ENCODE data around the gene HOMER3. TPM values are rescaled to one million over a fixed set of nuclear protein-coding genes. Genes with fewer than 3 reads are reported as not detected.
"Not testable (repeated sequence)": the region's sequence is repeated elsewhere in the genome, so short reads cannot be mapped to it uniquely, and the experiment has no call there.

Gene HOMER3
- total RNA-seq, 2 donors from 2014 or later, result 21.9 to 29.5 TPM

GRCh38 chr19:18919086-18919899 is 21.7 kb downstream of the HOMER3 start, which contains the start of the genes COPE and DDX49:
Gene COPE (minus strand): TSS chr19:18919387. CDS start chr19:18919348, 39 bp downstream.
Gene DDX49 (plus strand): TSS chr19:18919715. CDS start chr19:18919742, 27 bp downstream.
- intact Hi-C loops (cut with DNase I), result no loop called here
- Histone ChIP-seq H3K9me3 (no peaks in the 10 kb centered on the region), H3K4me1 (replicated peaks) (peaks cover 12% of the 10 kb centered on the region), H3K27me3 (replicated peaks; ENCODE audit: insufficient read depth) (no peaks in the 10 kb centered on the region), H3K27ac (peak within 1 kb of the TSS; percentile 79 to 83), H3K4me3 (peak within 1 kb of the TSS; percentile 69 to 89), H3K36me3 (peaks cover 3 to 7% of the 10 kb centered on the region in 2 donors)
- DNase-seq (ENCODE audit: low spot score), result peak; percentile 99
- TF ChIP-seq POLR2AphosphoS5 (IDR thresholded peaks at IDR 0.05) (peak; percentile 98), POLR2A (IDR thresholded peaks at IDR 0.05) (peak; percentile 59), CTCF (IDR thresholded peaks at IDR 0.05) (peak in 2 of 4 experiments; percentile 6 to 10)
- 1% methylated on average over 71 of the region's 72 CpGs for WGBS

- H3K27ac ChIP-seq; H3K27me3 ChIP-seq (replicated peaks; ENCODE audit: insufficient read depth); DNase-seq (ENCODE audit: low spot score); H3K36me3 ChIP-seq; H3K9me3 ChIP-seq; intact Hi-C loops (cut with DNase I): not testable (repeated sequence)
- WGBS, result 64% methylated on average over 9 of the region's 9 CpGs
- peaks cover 12% of the 10 kb centered on the region for H3K4me1 ChIP-seq (replicated peaks)
- peak overlapping the region in 1 of 2 donors; percentile 89 for H3K4me3 ChIP-seq
Measured at GRCh38 chr19:18917593-18917992, 23.4 kb downstream of the HOMER3 start.

- H3K27me3 ChIP-seq (replicated peaks; ENCODE audit: insufficient read depth), result no peaks in the 10 kb centered on the region
- H3K27ac ChIP-seq, result no peak overlapping the region
- TF ChIP-seq POLR2A (IDR thresholded peaks at IDR 0.05) (no peak), CTCF (IDR thresholded peaks at IDR 0.05) (peak in 2 of 4 experiments; percentile 30 to 38), POLR2AphosphoS5 (IDR thresholded peaks at IDR 0.05) (no peak)
- intact Hi-C loops (cut with DNase I), result no loop called here
- peaks cover 12% of the 10 kb centered on the region for H3K4me1 ChIP-seq (replicated peaks)
- no peak for DNase-seq (ENCODE audit: low spot score)
- no peaks in the 10 kb centered on the region for H3K36me3 ChIP-seq
- H3K9me3 ChIP-seq, result no peaks in the 10 kb centered on the region
- H3K4me3 ChIP-seq, result no peak overlapping the region
- WGBS, result 60% methylated on average over 5 of the region's 5 CpGs
Measured at GRCh38 chr19:18915639-18916038, 25.4 kb downstream of the HOMER3 start.

- Histone ChIP-seq H3K4me1 (replicated peaks) (peaks cover 6% of the 10 kb centered on the region), H3K27ac (no peak overlapping the region), H3K9me3 (no peaks in the 10 kb centered on the region), H3K4me3 (no peak overlapping the region), H3K36me3 (no peaks in the 10 kb centered on the region), H3K27me3 (replicated peaks; ENCODE audit: insufficient read depth) (no peaks in the 10 kb centered on the region)
- intact Hi-C loops (cut with DNase I), result no loop called here
- DNase-seq (ENCODE audit: low spot score), result no peak
- no peak for TF ChIP-seq CTCF (IDR thresholded peaks at IDR 0.05)
- TF ChIP-seq POLR2AphosphoS5 (IDR thresholded peaks at IDR 0.05), result no peak
- TF ChIP-seq POLR2A (IDR thresholded peaks at IDR 0.05), result no peak
- 95% methylated on average over 5 of the region's 5 CpGs for whole genome bisulfite sequencing
Measured at GRCh38 chr19:18913466-18913865, 27.6 kb downstream of the HOMER3 start.

GRCh38 chr19:18912933-18913332 is 28.1 kb downstream of the HOMER3 start:
- intact Hi-C loops (cut with DNase I), result no loop called here
- no peak overlapping the region for H3K27ac ChIP-seq
- H3K36me3 ChIP-seq, result no peaks in the 10 kb centered on the region

More at GRCh38 chr19:18912933-18913332, 28.1 kb downstream of the HOMER3 start:
- WGBS, result 96% methylated on average over 14 of the region's 14 CpGs
- no peaks in the 10 kb centered on the region for H3K27me3 ChIP-seq (replicated peaks; ENCODE audit: insufficient read depth)
- no peak for DNase-seq (ENCODE audit: low spot score)
- peaks cover 6% of the 10 kb centered on the region for H3K4me1 ChIP-seq (replicated peaks)
- no peak for TF ChIP-seq POLR2AphosphoS5 (IDR thresholded peaks at IDR 0.05)
- TF ChIP-seq POLR2A (IDR thresholded peaks at IDR 0.05), result no peak
- TF ChIP-seq CTCF (IDR thresholded peaks at IDR 0.05), result no peak
- no peaks in the 10 kb centered on the region for H3K9me3 ChIP-seq
- no peak overlapping the region for H3K4me3 ChIP-seq
